Kidney epithelial cell (primary cell): ENCODE data around the gene CEP295NL. TPM values are rescaled to one million over a fixed set of nuclear protein-coding genes. Genes with fewer than 3 reads are reported as not detected.

Source experiments
- DNase-seq: peaks from one replicate; pipeline ENCODE4 v3.0.0-alpha.2; 2010; ENCODE audit warnings: low read depth
- H3K27me3 ChIP-seq: 2 replicates; pipeline ENCODE4 v1.6.0; 2011; ENCODE audit warnings: low read length; ENCODE audit not compliant: control insufficient read depth, insufficient read depth
- H3K36me3 ChIP-seq: 2 replicates; pipeline ENCODE4 v1.5.1; 2011; ENCODE audit warnings: low read length; ENCODE audit not compliant: control insufficient read depth, insufficient read depth
- H3K4me3 ChIP-seq: 2 replicates; pipeline ENCODE4 v1.5.1; 2011; ENCODE audit warnings: low read depth, mild to moderate bottlenecking, control low read depth, low read length
- CTCF ChIP-seq: IDR thresholded peaks from 2 replicates; pipeline ENCODE4 v1.5.1; 2011; ENCODE audit warnings: mild to moderate bottlenecking, moderate library complexity, low read length, control low read depth, inconsistent platforms; ENCODE audit not compliant: insufficient read depth, poor library complexity, severe bottlenecking
- total RNA-seq: library from RNA; depleted of rRNA; stranded (reverse); fragments of >200 nt; gene quantifications from 2 replicates; pipeline ENCODE4 v1.2.3, GENCODE V29; 2015

CEP295NL gene
- total RNA-seq, 1 donor from 2014 or later, result 0.63 TPM

- no peaks in the 10 kb centered on the region for H3K36me3 ChIP-seq
- H3K27me3 ChIP-seq, result no peaks in the 10 kb centered on the region
- no peak for TF ChIP-seq CTCF
- no peak for DNase-seq
- H3K4me3 ChIP-seq, result no peak overlapping the region
Observed at GRCh38 chr17:78919861-78920450, 17.0 kb upstream of the CEP295NL start.

- no peak for TF ChIP-seq CTCF
- no peaks in the 10 kb centered on the region for H3K27me3 ChIP-seq
- H3K4me3 ChIP-seq, result no peak overlapping the region
- DNase-seq, result no peak
- no peaks in the 10 kb centered on the region for H3K36me3 ChIP-seq
Observed at GRCh38 chr17:78918979-78919378, 16.0 kb upstream of the CEP295NL start.

GRCh38 chr17:78917451-78918275 lies 14.7 kb upstream of the CEP295NL start:
- H3K27me3 ChIP-seq, result no peaks in the 10 kb centered on the region
- H3K36me3 ChIP-seq, result no peaks in the 10 kb centered on the region
- DNase-seq, result no peak
- H3K4me3 ChIP-seq, result no peak overlapping the region
- no peak for TF ChIP-seq CTCF

- no peaks in the 10 kb centered on the region for H3K36me3 ChIP-seq
- H3K27me3 ChIP-seq, result no peaks in the 10 kb centered on the region
- TF ChIP-seq CTCF, result no peak
- H3K4me3 ChIP-seq, result no peak overlapping the region
- no peak for DNase-seq
Observed at GRCh38 chr17:78915872-78916632, 13.1 kb upstream of the CEP295NL start.

- Histone ChIP-seq H3K36me3 (no peaks in the 10 kb centered on the region), H3K4me3 (no peak overlapping the region), H3K27me3 (no peaks in the 10 kb centered on the region)
- TF ChIP-seq CTCF, result no peak
- DNase-seq, result no peak
Observed at GRCh38 chr17:78913115-78913514, 10.1 kb upstream of the CEP295NL start.
